Endothelial cell of umbilical vein (primary cell): ENCODE results near the gene XYLB. TPM values are rescaled to one million over a fixed set of nuclear protein-coding genes. Genes with fewer than 3 reads are reported as not detected.
"Not testable (repeated sequence)": the region's sequence is repeated elsewhere in the genome, so short reads cannot be mapped to it uniquely, and the experiment has no call there.

Experiments
- BruUV-seq: library from RNA; stranded (reverse); fragments of 400-500 nt; replicated peaks from 2 replicates; lab custom pipeline; 2021; lab: Mats Ljungman, UMichigan
- CTCF ChIA-PET: fragments of 300-600, 350-600 bp; sonication (Branson Sonifier 250); formaldehyde crosslinking; loops from one replicate; lab custom pipeline; 2021; ENCODE audit warnings: antibody characterized with exemption, inconsistent platforms; lab: Charles Lee
- POLR2A ChIA-PET: fragments of 300-600, 350-600 bp; sonication (Branson Sonifier 250); formaldehyde crosslinking; loops from one replicate; lab custom pipeline; 2021; ENCODE audit warnings: antibody characterized with exemption, inconsistent platforms; lab: Charles Lee
- DNase-seq: peaks from one replicate; pipeline ENCODE4 v3.0.0-alpha.2; 2011; ENCODE audit warnings: low read depth, low spot score
- FAIRE-seq: peaks from 2 replicates; lab custom pipeline; 2011; peaks lifted over from hg19 to GRCh38; lab: Jason Lieb, UNC
- H2AFZ ChIP-seq: 2 replicates; pipeline ENCODE4 v1.6.0; 2012; ENCODE audit warnings: low read depth, low read length, control low read depth, inconsistent platforms
- H3K27ac ChIP-seq: 2 replicates; pipeline ENCODE4 v1.5.1; 2011; ENCODE audit warnings: low read depth, mild to moderate bottlenecking, control low read depth, low read length, moderate library complexity; ENCODE audit not compliant: insufficient read depth
- H3K27me3 ChIP-seq, 2 experiments: 2 replicates each; pipeline versions ENCODE4 v1.6.0 to v1.6.1; 2011; ENCODE audit warnings: low read length in 2 of 2, mixed read lengths in 1 of 2; ENCODE audit not compliant: control insufficient read depth in 2 of 2, insufficient read depth in 2 of 2
- H3K36me3 ChIP-seq, 2 experiments: 2 replicates in 1 of 2; 3 replicates in 1 of 2; pipeline ENCODE4 v1.5.1; 2011; ENCODE audit warnings: low read length in 2 of 2, mild to moderate bottlenecking in 1 of 2, moderate library complexity in 1 of 2; ENCODE audit not compliant: control insufficient read depth in 2 of 2, insufficient read depth in 2 of 2; ENCODE audit errors: extremely low read depth in 1 of 2
- H3K4me1 ChIP-seq: 3 replicates; pipeline ENCODE4 v1.5.1; 2011; ENCODE audit warnings: mild to moderate bottlenecking, low read length; ENCODE audit not compliant: control insufficient read depth, insufficient read depth; ENCODE audit errors: extremely low read depth
- H3K4me2 ChIP-seq: 2 replicates; pipeline ENCODE4 v1.6.1; 2011; ENCODE audit warnings: low read length, control low read depth, mixed read lengths; ENCODE audit not compliant: insufficient read depth
- H3K4me3 ChIP-seq, 3 experiments: fragments of 200-600 bp in 1 of 3; sonication (generic), shearing (Covaris generic) in 1 of 3; replicated peaks in 1 of 3; 2 replicates each; pipeline ENCODE4 v1.5.1; 2011 to 2016; ENCODE audit warnings: control low read depth in 3 of 3, low read length in 3 of 3, mild to moderate bottlenecking in 2 of 3, inconsistent platforms in 1 of 3, low read depth in 1 of 3, moderate library complexity in 1 of 3; ENCODE audit not compliant: insufficient read depth in 1 of 3
- H3K79me2 ChIP-seq: 2 replicates; pipeline ENCODE4 v1.6.0; 2012; ENCODE audit warnings: low read length, inconsistent platforms; ENCODE audit not compliant: control insufficient read depth, insufficient read depth
- H3K9ac ChIP-seq: replicated peaks from 2 replicates; pipeline ENCODE3; 2011; ENCODE audit warnings: low read length, control low read depth; ENCODE audit not compliant: insufficient read depth; ENCODE audit errors: extremely low read depth
- H3K9me1 ChIP-seq: replicated peaks from 3 replicates; pipeline ENCODE4 v1.6.0; 2011; ENCODE audit warnings: mild to moderate bottlenecking, low read length; ENCODE audit not compliant: control insufficient read depth, insufficient read depth; ENCODE audit errors: extremely low read depth
- H3K9me3 ChIP-seq: replicated peaks from 2 replicates; pipeline ENCODE4 v1.5.1; 2012; ENCODE audit warnings: low read length, inconsistent platforms; ENCODE audit not compliant: control insufficient read depth, insufficient read depth
- H4K20me1 ChIP-seq: replicated peaks from 2 replicates; pipeline ENCODE3; 2011; ENCODE audit warnings: mild to moderate bottlenecking, low read length; ENCODE audit not compliant: control insufficient read depth, insufficient read depth; ENCODE audit errors: extremely low read depth
- CTCF ChIP-seq, 2 donors: IDR thresholded peaks; 1 replicate in 1 of 2; 2 replicates in 1 of 2; pipeline ENCODE4 v1.5.1; 2011; ENCODE audit warnings: low read length in 2 of 2, mild to moderate bottlenecking in 2 of 2, moderate library complexity in 2 of 2, control low read depth in 1 of 2, inconsistent platforms in 1 of 2, low read depth in 1 of 2; ENCODE audit not compliant: insufficient read depth in 1 of 2; ENCODE audit errors: extremely low read depth in 1 of 2
- EZH2 ChIP-seq: IDR thresholded peaks from 2 replicates; pipeline ENCODE4 v1.6.1; 2012; ENCODE audit warnings: borderline replicate concordance, low read depth, mild to moderate bottlenecking, moderate library complexity, low read length, inconsistent platforms; ENCODE audit not compliant: severe bottlenecking
- FOS ChIP-seq: IDR thresholded peaks from 2 replicates; pipeline ENCODE4 v1.6.1; 2011; ENCODE audit warnings: mild to moderate bottlenecking, low read length, moderate library complexity, borderline replicate concordance; ENCODE audit not compliant: insufficient read depth
- GATA2 ChIP-seq: IDR thresholded peaks from 2 replicates; pipeline ENCODE4 v1.7.0; 2011; ENCODE audit warnings: low read depth, mild to moderate bottlenecking, moderate library complexity, mixed read lengths, low read length; ENCODE audit not compliant: insufficient read length, insufficient read depth
- JUN ChIP-seq: IDR thresholded peaks from 2 replicates; pipeline ENCODE4 v1.6.1; 2011; ENCODE audit warnings: borderline replicate concordance, low read depth; ENCODE audit not compliant: insufficient read length, insufficient read depth
- MAX ChIP-seq: IDR thresholded peaks from 2 replicates; pipeline ENCODE4 v1.6.1; 2011; ENCODE audit not compliant: insufficient read depth, insufficient read length
- MYC ChIP-seq: IDR thresholded peaks from one replicate; pipeline ENCODE4 v1.6.1; 2011; ENCODE audit warnings: mild to moderate bottlenecking, low read depth, low read length
- POLR2A ChIP-seq: IDR thresholded peaks from 2 replicates; pipeline ENCODE4 v1.6.1; 2012; ENCODE audit warnings: low read depth, mild to moderate bottlenecking, control low read depth, low read length
- POLR2AphosphoS5 ChIP-seq: IDR thresholded peaks from 2 replicates; pipeline ENCODE4 v1.6.1; 2012; ENCODE audit warnings: low read depth, mild to moderate bottlenecking, control low read depth, low read length, moderate library complexity; ENCODE audit not compliant: insufficient read depth
- dilution Hi-C: fragments of 300-500 bp; cut with MboI; formaldehyde crosslinking; loops from one replicate; pipeline ENCODE4 v1.15.0; 2019; ENCODE audit warnings: low sequenced_read_pairs; ENCODE audit not compliant: extremely low pct_ligation_motif_present
- intact Hi-C: fragments of 100-400 bp; cut with micrococcal nuclease; formaldehyde crosslinking; loops from one replicate; pipeline ENCODE4 v1.10.0; 2022
- polyA plus RNA-seq, 4 experiments: library from polyadenylated mRNA; depleted of rRNA in 3 of 4; stranded (reverse) in 3 of 4; unstranded in 1 of 4; fragments of >200 nt; gene quantifications; 2 replicates each; pipeline versions ENCODE4 v1.2.1 to v1.2.3, GENCODE V29; 2011 to 2012; ENCODE audit warnings: missing spikeins in 1 of 4
- total RNA-seq: library from RNA; stranded (reverse); gene quantifications from 2 replicates; pipeline ENCODE4 v1.2.3, GENCODE V29; 2021

XYLB gene
- total and polyA plus RNA-seq, 2 donors (not counting 3 experiments of a cell fraction or from before 2014, with no cell fraction given) = 3.7 to 4.3 TPM

DNA sequence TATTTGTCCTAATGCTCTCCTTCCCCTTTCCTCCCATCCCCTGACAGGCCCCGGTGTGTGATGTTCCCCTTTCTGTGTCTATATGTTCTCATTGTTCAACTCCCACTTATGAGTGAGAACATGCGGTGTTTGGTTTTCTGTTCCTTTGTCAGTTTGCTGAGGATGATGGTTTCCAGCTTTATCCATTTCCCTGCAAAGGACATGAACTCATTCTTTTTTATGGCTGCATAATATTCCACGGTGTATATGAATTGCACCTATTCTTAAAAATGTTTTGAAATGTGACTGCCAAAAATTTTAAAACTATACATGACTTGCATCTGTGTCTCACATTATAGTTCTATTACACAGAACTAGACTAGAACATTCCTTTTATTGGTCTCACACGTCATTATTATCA is 25.9 kb upstream of the XYLB start:
- FAIRE-seq, POLR2A ChIA-PET, BruUV-seq, DNase-seq, H2AFZ ChIP-seq, H3K9ac ChIP-seq, H3K79me2 ChIP-seq, H3K36me3 ChIP-seq, H3K4me1 ChIP-seq, H3K4me2 ChIP-seq, H3K9me1 ChIP-seq, H3K27ac ChIP-seq, intact Hi-C loops, H3K4me3 ChIP-seq, H3K9me3 ChIP-seq, H4K20me1 ChIP-seq, CTCF ChIA-PET, dilution Hi-C loops, H3K27me3 ChIP-seq: not testable (repeated sequence)

GRCh38 chr3:38323060-38323459 is 23.5 kb upstream of the XYLB start:
- H3K9ac ChIP-seq = no peak overlapping the region
- no peak overlapping the region for H3K27ac ChIP-seq
- H3K4me3 ChIP-seq = no peak overlapping the region
- H3K79me2 ChIP-seq = no peaks in the 10 kb centered on the region
- no peaks in the 10 kb centered on the region for H3K4me1 ChIP-seq
- BruUV-seq = no TSS peak
- DNase-seq (no peak), FAIRE-seq (no peak)
- no peaks in the 10 kb centered on the region for H3K36me3 ChIP-seq
- intact Hi-C loops = no loop called here
- TF ChIP-seq POLR2A = no peak
- H3K9me3 ChIP-seq = no peaks in the 10 kb centered on the region
- ChIA-PET POLR2A (no interaction called here), CTCF (no interaction called here)
- no peak overlapping the region for H2AFZ ChIP-seq
- H3K4me2 ChIP-seq = no peak overlapping the region
- H3K27me3 ChIP-seq = peaks cover 0 to 2% of the 10 kb centered on the region in 2 experiments
- H4K20me1 ChIP-seq = no peaks in the 10 kb centered on the region
- dilution Hi-C loops = no loop called here
- H3K9me1 ChIP-seq = no peaks in the 10 kb centered on the region

- Histone ChIP-seq H3K9ac (no peak overlapping the region), H3K27me3 (peaks cover 0 to 2% of the 10 kb centered on the region in 2 experiments), H4K20me1 (no peaks in the 10 kb centered on the region), H3K4me2 (no peak overlapping the region), H3K9me3 (no peaks in the 10 kb centered on the region), H2AFZ (no peak overlapping the region), H3K27ac (no peak overlapping the region), H3K4me1 (no peaks in the 10 kb centered on the region), H3K79me2 (no peaks in the 10 kb centered on the region), H3K4me3 (no peak overlapping the region), H3K36me3 (no peaks in the 10 kb centered on the region), H3K9me1 (no peaks in the 10 kb centered on the region)
- intact Hi-C loops (no loop called here), dilution Hi-C loops (no loop called here)
- FAIRE-seq (no peak), DNase-seq (no peak)
- BruUV-seq = no TSS peak
- ChIA-PET POLR2A (no interaction called here), CTCF (interaction anchor here (1.2 kb wide), 1 partner anchor 21 kb away, joined by 4 read pairs; the partner anchor contains the start of gene XYLB)
- TF ChIP-seq MYC = no peak
- no peak for TF ChIP-seq POLR2AphosphoS5
- TF ChIP-seq FOS = no peak
- TF ChIP-seq JUN = no peak
- TF ChIP-seq GATA2 = no peak
- no peak for TF ChIP-seq EZH2
- no peak for TF ChIP-seq CTCF (IDR thresholded peaks at IDR 0.05; ENCODE audit: extremely low read depth in 1 of 2, insufficient read depth in 1 of 2, low read depth in 1 of 2, low read length in 2 of 2)
- TF ChIP-seq MAX = no peak
- TF ChIP-seq POLR2A = no peak
Measured at GRCh38 chr3:38325256-38325655, 21.3 kb upstream of the XYLB start.
